Measurements from ENCODE around the gene RAB31. TPM values are rescaled to one million over a fixed set of nuclear protein-coding genes. Genes with fewer than 3 reads are reported as not detected.

The RAB31 gene
- total and polyA plus RNA-seq, 2 experiments from 2014 or later: 26.0 to 81.8 TPM

DNA sequence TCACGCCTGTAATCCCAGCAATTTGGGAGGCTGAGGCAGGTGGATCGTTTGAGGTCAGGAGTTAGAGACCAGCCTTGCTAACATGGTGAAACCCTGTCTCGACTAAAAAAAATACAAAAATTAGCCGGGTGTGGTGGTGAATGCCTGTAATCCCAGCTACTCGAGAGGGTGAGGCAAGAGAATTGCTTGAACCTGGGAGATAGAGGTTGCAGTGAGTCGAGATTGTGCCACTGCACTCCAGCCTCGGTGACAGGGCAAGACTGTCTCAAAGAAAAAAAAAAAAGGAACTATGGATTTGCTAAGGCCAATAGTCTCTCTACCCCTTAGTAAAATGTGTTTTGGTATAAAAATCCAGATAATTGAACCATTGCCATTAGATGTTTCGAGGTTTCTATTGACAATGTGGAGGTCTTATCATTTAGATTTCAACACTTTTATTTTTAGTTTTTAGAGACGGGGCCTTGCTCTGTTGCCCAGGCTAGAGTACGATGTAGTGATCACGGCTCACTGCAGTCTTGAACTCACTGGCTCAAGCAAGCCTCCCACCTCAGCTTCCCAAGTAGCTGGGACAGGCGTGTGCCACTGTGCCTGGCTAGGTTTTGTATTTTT is 176.5 kb downstream of the RAB31 start:
- Histone ChIP-seq H3K4me3 (no peak overlapping the region), H4K20me1 (ENCODE audit: insufficient read depth, poor library complexity, severe bottlenecking) (no peaks in the 10 kb centered on the region), H3K9me2 (replicated peaks; ENCODE audit: insufficient read depth) (no peaks in the 10 kb centered on the region), H3K27me3 (no peaks in the 10 kb centered on the region), H2AFZ (no peak overlapping the region), H3K27ac (no peak overlapping the region), H3K36me3 (replicated peaks; ENCODE audit: insufficient read depth, low read depth) (no peaks in the 10 kb centered on the region), H3K4me1 (ENCODE audit: insufficient read depth) (no peaks in the 10 kb centered on the region), H3K79me2 (no peaks in the 10 kb centered on the region), H3K4me2 (no peak overlapping the region), H3K9me3 (ENCODE audit: low read depth) (no peaks in the 10 kb centered on the region)
- no peak for DNase-seq (ENCODE audit: low spot score)
- WGBS (ENCODE audit: low lambda C conversion rate, missing lambda C conversion rate): 91% methylated on average over 12 of the region's 12 CpGs
- TF ChIP-seq EZH2 (IDR thresholded peaks at IDR 0.05; ENCODE audit: borderline replicate concordance): no peak
- TF ChIP-seq EZH2phosphoT487 (IDR thresholded peaks at IDR 0.05; ENCODE audit: low read depth, severe bottlenecking, unreplicated experiment): no peak
- TF ChIP-seq, protein P1, sequence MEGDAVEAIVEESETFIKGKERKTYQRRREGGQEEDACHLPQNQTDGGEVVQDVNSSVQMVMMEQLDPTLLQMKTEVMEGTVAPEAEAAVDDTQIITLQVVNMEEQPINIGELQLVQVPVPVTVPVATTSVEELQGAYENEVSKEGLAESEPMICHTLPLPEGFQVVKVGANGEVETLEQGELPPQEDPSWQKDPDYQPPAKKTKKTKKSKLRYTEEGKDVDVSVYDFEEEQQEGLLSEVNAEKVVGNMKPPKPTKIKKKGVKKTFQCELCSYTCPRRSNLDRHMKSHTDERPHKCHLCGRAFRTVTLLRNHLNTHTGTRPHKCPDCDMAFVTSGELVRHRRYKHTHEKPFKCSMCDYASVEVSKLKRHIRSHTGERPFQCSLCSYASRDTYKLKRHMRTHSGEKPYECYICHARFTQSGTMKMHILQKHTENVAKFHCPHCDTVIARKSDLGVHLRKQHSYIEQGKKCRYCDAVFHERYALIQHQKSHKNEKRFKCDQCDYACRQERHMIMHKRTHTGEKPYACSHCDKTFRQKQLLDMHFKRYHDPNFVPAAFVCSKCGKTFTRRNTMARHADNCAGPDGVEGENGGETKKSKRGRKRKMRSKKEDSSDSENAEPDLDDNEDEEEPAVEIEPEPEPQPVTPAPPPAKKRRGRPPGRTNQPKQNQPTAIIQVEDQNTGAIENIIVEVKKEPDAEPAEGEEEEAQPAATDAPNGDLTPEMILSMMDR (IDR thresholded peaks at IDR 0.05; ENCODE audit: poor library complexity): no peak

DNA sequence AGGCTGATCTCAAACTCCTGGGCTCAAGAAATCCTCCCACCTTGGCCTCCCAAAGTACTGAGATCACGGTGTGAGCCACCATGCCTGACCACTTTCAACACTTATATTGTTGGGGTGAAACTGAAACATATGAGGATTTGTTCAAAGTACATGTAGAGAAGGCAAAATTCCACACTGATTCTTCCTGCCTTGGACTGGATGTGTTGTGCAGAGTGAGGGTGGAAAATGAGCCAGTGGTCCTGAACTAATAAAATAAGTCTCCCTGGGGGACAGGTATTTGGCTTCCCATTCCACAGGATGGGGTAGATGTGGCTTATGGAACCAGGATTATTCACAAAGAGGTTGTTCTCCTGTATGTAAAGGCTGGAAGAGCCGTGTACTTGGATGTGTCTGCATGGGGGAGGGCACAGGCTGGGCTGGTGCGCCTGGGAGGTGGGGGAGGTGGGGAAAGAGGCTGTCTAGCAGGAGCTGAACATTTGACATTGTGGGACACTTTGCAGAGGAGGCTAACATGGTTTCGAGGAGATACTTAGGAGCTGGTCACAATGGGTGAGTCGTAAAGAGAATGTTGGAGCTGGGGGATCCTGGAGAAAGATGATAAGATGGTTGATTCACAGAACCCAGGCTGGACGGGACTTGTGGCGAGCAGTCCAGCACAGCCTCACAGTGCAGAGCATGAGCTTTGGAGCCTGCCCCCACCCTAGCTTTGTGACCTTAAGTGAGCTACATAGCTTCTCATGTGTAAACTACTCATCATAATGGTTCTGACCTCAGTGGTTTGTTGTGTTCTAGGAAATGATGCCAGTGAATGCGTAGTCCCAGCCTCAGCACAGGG is 177.3 kb downstream of the RAB31 start, which contains the start of gene TXNDC2:
TXNDC2 (plus strand) TSS at position 804 of the 835 bp plus-strand sequence. CDS start 708 bp downstream, outside the sequence.
- no peaks in the 10 kb centered on the region for H3K27me3 ChIP-seq
- H3K9me3 ChIP-seq (ENCODE audit: low read depth): no peaks in the 10 kb centered on the region
- no peaks in the 10 kb centered on the region for H3K36me3 ChIP-seq (replicated peaks; ENCODE audit: insufficient read depth, low read depth)
- no peaks in the 10 kb centered on the region for H3K79me2 ChIP-seq
- H3K4me2 ChIP-seq: no peak within 1 kb of the TSS
- H3K27ac ChIP-seq: no peak within 1 kb of the TSS
- no peak for DNase-seq (ENCODE audit: low spot score)
- WGBS (ENCODE audit: low lambda C conversion rate, missing lambda C conversion rate): 87% methylated on average over 8 of the region's 8 CpGs
- H4K20me1 ChIP-seq (ENCODE audit: insufficient read depth, poor library complexity, severe bottlenecking): no peaks in the 10 kb centered on the region
- TF ChIP-seq EZH2 (IDR thresholded peaks at IDR 0.05; ENCODE audit: borderline replicate concordance) (no peak), EZH2phosphoT487 (IDR thresholded peaks at IDR 0.05; ENCODE audit: low read depth, severe bottlenecking, unreplicated experiment) (no peak)
- TF ChIP-seq, protein P1 (IDR thresholded peaks at IDR 0.05; ENCODE audit: poor library complexity): no peak
- H2AFZ ChIP-seq: no peak within 1 kb of the TSS
- H3K4me1 ChIP-seq (ENCODE audit: insufficient read depth): no peaks in the 10 kb centered on the region
- H3K4me3 ChIP-seq: no peak within 1 kb of the TSS
- no peaks in the 10 kb centered on the region for H3K9me2 ChIP-seq (replicated peaks; ENCODE audit: insufficient read depth)

DNA sequence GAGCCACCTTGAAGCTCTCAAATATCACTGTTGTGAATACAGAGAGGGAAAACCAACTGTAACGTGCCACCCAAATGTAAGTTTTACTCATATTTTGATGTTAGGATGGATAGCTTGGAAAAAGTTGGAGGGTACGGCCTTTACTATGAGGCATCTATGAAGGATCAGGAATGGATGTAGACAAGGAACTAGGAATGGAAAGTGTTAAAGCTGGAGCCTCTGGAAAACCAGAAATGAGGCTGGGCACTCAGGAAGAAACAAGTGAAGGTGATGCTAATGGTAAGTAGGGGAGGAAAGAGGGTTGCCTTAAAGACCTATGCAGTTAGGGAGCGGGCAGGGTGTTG is 177.9 kb downstream of the RAB31 start:
- TF ChIP-seq, protein P1 (IDR thresholded peaks at IDR 0.05; ENCODE audit: poor library complexity): no peak
- no peak for TF ChIP-seq EZH2 (IDR thresholded peaks at IDR 0.05; ENCODE audit: borderline replicate concordance)
- no peak for TF ChIP-seq EZH2phosphoT487 (IDR thresholded peaks at IDR 0.05; ENCODE audit: low read depth, severe bottlenecking, unreplicated experiment)
- H3K9me3 ChIP-seq (ENCODE audit: low read depth): no peaks in the 10 kb centered on the region
- no peaks in the 10 kb centered on the region for H3K27me3 ChIP-seq
- H3K4me3 ChIP-seq: no peak overlapping the region
- H3K9me2 ChIP-seq (replicated peaks; ENCODE audit: insufficient read depth): no peaks in the 10 kb centered on the region
- H2AFZ ChIP-seq: no peak overlapping the region
- no peak for DNase-seq (ENCODE audit: low spot score)
- no peaks in the 10 kb centered on the region for H3K4me1 ChIP-seq (ENCODE audit: insufficient read depth)
- H4K20me1 ChIP-seq (ENCODE audit: insufficient read depth, poor library complexity, severe bottlenecking): no peaks in the 10 kb centered on the region
- WGBS (ENCODE audit: low lambda C conversion rate, missing lambda C conversion rate): 90% methylated on average over 3 of the region's 3 CpGs
- H3K79me2 ChIP-seq: no peaks in the 10 kb centered on the region
- H3K27ac ChIP-seq: no peak overlapping the region
- H3K4me2 ChIP-seq: no peak overlapping the region
- no peaks in the 10 kb centered on the region for H3K36me3 ChIP-seq (replicated peaks; ENCODE audit: insufficient read depth, low read depth)
